SJCRH30 (cell line): ENCODE data around the gene CYGB. TPM values are rescaled to one million over a fixed set of nuclear protein-coding genes. Genes with fewer than 3 reads are reported as not detected.

Source experiments
- total RNA-seq: library from RNA; depleted of rRNA; stranded (reverse); fragments of >200 nt; shearing (Covaris generic); gene quantifications from 2 replicates; pipeline ENCODE4 v1.2.3, GENCODE V29; 2014; rRNA removed

Gene CYGB
- total RNA-seq, 1 experiment from 2014 or later: not detected

Other genes starting within 250 kb of the CYGB start
- 2.7 and 3.5 TPM in 2 replicates for gene QRICH2, start 229.4 kb downstream of the CYGB start, total RNA-seq
- 69.3 and 70.0 TPM in 2 replicates for gene PRPSAP1, start 183.8 kb downstream of the CYGB start, total RNA-seq
- 5.4 and 5.8 TPM in 2 replicates for gene SPHK1, start 153.1 kb downstream of the CYGB start, total RNA-seq
- 40.9 and 41.5 TPM in 2 replicates for gene UBE2O, start 84.6 kb downstream of the CYGB start, total RNA-seq
- gene AANAT, start 70.1 kb downstream of the CYGB start, total RNA-seq: 0.24 and 0.58 TPM in 2 replicates
- 2.4 and 2.5 TPM in 2 replicates for gene RHBDF2, start 36.3 kb downstream of the CYGB start, total RNA-seq
- gene PRCD, start 2.3 kb upstream of the CYGB start, total RNA-seq: 2.1 and 3.4 TPM in 2 replicates
- gene ST6GALNAC2, start 48.2 kb upstream of the CYGB start, total RNA-seq: 0.20 TPM in 1 of 2 replicates, not detected in the other
- not detected in 2 replicates for gene ST6GALNAC1, start 106.0 kb upstream of the CYGB start, total RNA-seq
- 245 and 247 TPM in 2 replicates for gene MXRA7, start 173.3 kb upstream of the CYGB start, total RNA-seq
- gene JMJD6, start 188.9 kb upstream of the CYGB start, total RNA-seq: 36.4 and 39.8 TPM in 2 replicates
- 33.3 and 39.5 TPM in 2 replicates for gene METTL23, start 189.1 kb upstream of the CYGB start, total RNA-seq
- gene SRSF2, start 199.6 kb upstream of the CYGB start, total RNA-seq: 516 and 599 TPM in 2 replicates
- 35.5 and 40.4 TPM in 2 replicates for gene MFSD11, start 200.4 kb upstream of the CYGB start, total RNA-seq